Stimulated activated memory B cell treated with anti-CD40 and anti-IgM and Interleukin-4, amounts not matched to agents 10 μg/mL and 1 μg/mL and 100 μg/mL, for 72 hours (primary cell): Measurements from ENCODE around the gene PARL.

Experiments used
- ATAC-seq: fragments of 150-1000 bp; cut with Tn5 transposase; 2 replicates; pipeline ENCODE4 v1.10.0; 2021
- H3K27ac Mint-ChIP-seq: one replicate; pipeline ENCODE4 v1.8.0; 2022; ENCODE audit warnings: mild to moderate bottlenecking, mixed read lengths
- H3K27me3 Mint-ChIP-seq: one replicate; pipeline ENCODE4 v1.8.0; 2022; ENCODE audit warnings: mixed read lengths
- H3K36me3 Mint-ChIP-seq: one replicate; pipeline ENCODE4 v1.8.0; 2022; ENCODE audit warnings: mixed read lengths
- H3K4me1 Mint-ChIP-seq: one replicate; pipeline ENCODE4 v1.8.0; 2022; ENCODE audit warnings: mixed read lengths
- H3K4me3 Mint-ChIP-seq: one replicate; pipeline ENCODE4 v1.8.0; 2022; ENCODE audit warnings: mild to moderate bottlenecking, moderate library complexity, mixed read lengths
- H3K9me3 Mint-ChIP-seq: one replicate; pipeline ENCODE4 v1.8.0; 2022; ENCODE audit warnings: mixed read lengths

PARL gene

GRCh38 chr3:183844606-183845005 lies 40.1 kb downstream of the PARL start:
- ATAC-seq: no peak
- Mint-ChIP-seq H3K27me3 (no peaks in the 10 kb centered on the region), H3K27ac (peak overlapping the region; percentile 53), H3K9me3 (no peaks in the 10 kb centered on the region), H3K4me1 (no peaks in the 10 kb centered on the region), H3K4me3 (no peak overlapping the region), H3K36me3 (peaks cover 37% of the 10 kb centered on the region)

- H3K4me1 Mint-ChIP-seq: no peaks in the 10 kb centered on the region
- no peaks in the 10 kb centered on the region for H3K9me3 Mint-ChIP-seq
- ATAC-seq: no peak
- H3K27me3 Mint-ChIP-seq: no peaks in the 10 kb centered on the region
- H3K4me3 Mint-ChIP-seq: no peak overlapping the region
- H3K27ac Mint-ChIP-seq: no peak overlapping the region
- peaks cover 28% of the 10 kb centered on the region for H3K36me3 Mint-ChIP-seq
Measured at GRCh38 chr3:183839751-183840150, 44.9 kb downstream of the PARL start.

DNA sequence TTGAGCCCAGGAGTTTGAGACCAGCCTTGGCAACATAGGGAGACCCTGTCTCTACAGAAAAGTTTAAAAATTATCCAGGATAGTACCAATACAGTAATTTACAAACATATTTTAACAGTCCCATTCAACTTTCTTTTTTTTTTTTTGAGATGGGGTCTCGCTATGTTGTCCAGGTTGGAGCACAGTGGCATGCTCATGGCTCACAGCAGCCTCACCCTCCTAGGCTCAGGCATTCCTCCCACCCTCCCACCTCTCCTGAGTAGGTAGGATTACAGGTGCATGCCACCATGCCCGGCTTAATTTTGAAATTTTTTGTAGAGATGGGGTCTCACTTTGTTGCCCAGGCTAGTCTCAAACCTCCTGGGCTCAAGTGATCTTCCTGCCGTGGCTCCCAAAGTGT lies 46.8 kb downstream of the PARL start:
- Mint-ChIP-seq H3K27ac (no peak overlapping the region), H3K4me1 (no peaks in the 10 kb centered on the region), H3K27me3 (no peaks in the 10 kb centered on the region), H3K9me3 (no peaks in the 10 kb centered on the region), H3K4me3 (no peak overlapping the region), H3K36me3 (peaks cover 38% of the 10 kb centered on the region)
- ATAC-seq: no peak

DNA sequence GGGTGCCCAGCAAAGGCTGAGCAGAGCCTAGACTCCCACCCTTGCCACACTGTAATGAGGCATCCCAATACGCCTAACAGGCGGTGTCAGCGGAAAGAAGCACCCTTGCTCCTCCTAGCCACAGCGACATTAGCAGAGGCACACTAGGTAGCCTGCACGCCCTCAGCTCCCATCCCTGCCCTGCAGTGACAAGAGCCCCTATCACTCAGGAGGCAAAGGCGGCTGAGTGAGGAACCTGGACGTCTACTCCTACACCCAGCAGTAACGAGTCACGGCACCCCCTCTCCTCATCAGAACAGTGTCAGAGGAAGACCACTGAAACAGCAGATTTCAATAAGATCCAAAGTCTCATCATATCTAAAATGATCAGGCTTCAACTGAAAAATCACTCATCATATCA lies 47.3 kb downstream of the PARL start:
- Mint-ChIP-seq H3K9me3 (no peaks in the 10 kb centered on the region), H3K4me1 (no peaks in the 10 kb centered on the region), H3K27ac (no peak overlapping the region), H3K36me3 (peaks cover 41% of the 10 kb centered on the region), H3K27me3 (no peaks in the 10 kb centered on the region), H3K4me3 (no peak overlapping the region)
- ATAC-seq: no peak

DNA sequence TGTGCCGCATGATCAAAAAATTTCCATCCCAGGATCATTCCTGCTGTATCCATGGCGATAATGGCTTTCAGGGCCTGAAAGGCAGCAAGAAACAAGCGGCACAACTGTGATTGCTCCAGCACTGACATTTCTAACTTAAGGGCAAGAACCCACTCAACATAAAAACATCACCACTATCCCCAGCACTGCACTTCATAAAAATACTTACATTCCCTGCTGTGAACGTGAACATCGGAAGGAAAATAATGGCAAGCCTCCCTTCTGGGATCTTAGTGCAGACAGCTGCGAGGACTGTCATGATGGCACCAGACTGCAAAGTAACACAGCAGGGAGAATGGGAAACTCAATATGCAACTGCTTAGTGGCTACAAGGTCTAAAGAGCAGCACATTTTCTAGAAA lies 51.2 kb downstream of the PARL start:
- Mint-ChIP-seq H3K27ac (no peak overlapping the region), H3K4me3 (no peak overlapping the region), H3K27me3 (no peaks in the 10 kb centered on the region), H3K36me3 (peaks cover 40% of the 10 kb centered on the region), H3K4me1 (no peaks in the 10 kb centered on the region), H3K9me3 (no peaks in the 10 kb centered on the region)
- ATAC-seq: no peak

GRCh38 chr3:183830187-183830586 lies 54.5 kb downstream of the PARL start:
- Mint-ChIP-seq H3K9me3 (no peaks in the 10 kb centered on the region), H3K27ac (no peak overlapping the region), H3K27me3 (no peaks in the 10 kb centered on the region), H3K4me1 (no peaks in the 10 kb centered on the region), H3K4me3 (no peak overlapping the region), H3K36me3 (peaks cover 39% of the 10 kb centered on the region)
- no peak for ATAC-seq

DNA sequence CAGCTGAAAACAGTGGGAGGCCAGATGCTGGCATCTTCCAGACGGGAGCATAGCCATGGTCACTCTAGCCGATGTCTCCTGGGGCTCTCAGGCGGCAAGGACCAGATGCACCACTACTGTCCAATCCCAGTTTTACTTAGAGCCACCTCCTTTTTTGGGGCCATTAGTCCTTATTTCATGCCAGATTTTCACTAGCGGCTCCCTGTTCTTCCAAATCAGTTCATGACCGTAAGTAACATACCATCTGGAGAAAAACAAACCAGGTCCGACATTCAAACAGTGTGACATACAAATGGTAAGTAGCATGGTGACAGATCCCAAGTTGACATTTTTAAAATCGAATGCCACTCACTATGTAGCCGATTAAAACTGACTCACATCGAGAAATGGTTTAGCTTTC lies 55.2 kb downstream of the PARL start:
- Mint-ChIP-seq H3K4me3 (no peak overlapping the region), H3K27ac (no peak overlapping the region), H3K36me3 (peaks cover 37% of the 10 kb centered on the region), H3K27me3 (no peaks in the 10 kb centered on the region), H3K4me1 (peaks cover 4% of the 10 kb centered on the region), H3K9me3 (no peaks in the 10 kb centered on the region)
- no peak for ATAC-seq

DNA sequence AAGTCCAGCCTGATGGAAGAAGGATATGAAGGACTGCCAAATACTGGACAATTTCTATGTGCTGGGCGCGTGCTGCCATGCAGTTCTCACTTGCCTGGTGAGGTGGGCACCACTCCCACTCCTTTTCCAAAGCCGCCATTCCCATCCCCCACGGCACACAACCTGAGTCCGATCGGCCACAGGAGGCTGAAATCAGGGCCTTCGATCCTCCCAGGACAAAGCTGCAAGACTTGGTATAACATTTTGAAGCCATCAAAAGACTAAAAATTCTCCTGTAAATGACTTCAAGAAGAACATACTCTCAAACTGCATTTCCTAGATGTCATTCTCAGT lies 56.2 kb downstream of the PARL start:
- no peaks in the 10 kb centered on the region for H3K9me3 Mint-ChIP-seq
- ATAC-seq: no peak
- no peak overlapping the region for H3K27ac Mint-ChIP-seq
- H3K4me1 Mint-ChIP-seq: peaks cover 11% of the 10 kb centered on the region
- peaks cover 31% of the 10 kb centered on the region for H3K36me3 Mint-ChIP-seq
- H3K4me3 Mint-ChIP-seq: no peak overlapping the region
- no peaks in the 10 kb centered on the region for H3K27me3 Mint-ChIP-seq

DNA sequence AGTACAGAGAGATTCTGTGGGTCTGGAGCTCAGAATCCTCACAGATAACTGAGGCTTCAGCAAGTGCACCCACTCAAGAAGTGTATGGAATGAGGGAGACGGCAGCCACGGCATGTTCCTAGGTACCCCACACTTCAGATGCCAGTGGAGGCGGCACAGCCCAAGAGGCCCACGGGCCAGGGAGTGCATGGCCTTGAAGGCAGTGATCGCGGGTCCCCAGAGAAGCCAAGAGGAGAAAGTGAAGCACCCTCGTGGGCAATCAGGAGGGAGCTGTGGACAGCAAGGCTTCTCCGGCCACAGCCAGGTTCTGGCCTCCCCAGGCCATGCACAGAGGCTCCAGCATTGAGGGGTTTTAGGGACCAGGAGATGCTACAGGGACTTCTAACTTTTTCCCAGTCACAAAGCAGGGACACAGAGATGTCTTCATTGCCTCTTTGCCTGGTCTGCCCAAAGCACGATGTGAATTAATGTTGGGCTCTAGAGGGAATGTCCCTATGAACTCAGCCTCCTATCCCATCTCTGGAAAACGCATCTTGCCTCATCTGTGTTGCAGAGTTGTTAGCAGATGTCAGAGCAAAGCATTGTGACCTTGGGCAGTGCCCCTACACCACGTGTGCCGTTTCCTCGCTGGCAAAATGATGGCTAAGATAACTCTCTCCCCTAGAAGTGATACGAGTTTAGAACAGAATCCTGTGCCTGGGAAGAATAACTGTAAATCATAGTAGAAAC lies 56.7 kb downstream of the PARL start:
- Mint-ChIP-seq H3K36me3 (peaks cover 30% of the 10 kb centered on the region), H3K4me3 (no peak overlapping the region), H3K27ac (no peak overlapping the region), H3K9me3 (no peaks in the 10 kb centered on the region), H3K27me3 (no peaks in the 10 kb centered on the region), H3K4me1 (peaks cover 11% of the 10 kb centered on the region)
- ATAC-seq: no peak

DNA sequence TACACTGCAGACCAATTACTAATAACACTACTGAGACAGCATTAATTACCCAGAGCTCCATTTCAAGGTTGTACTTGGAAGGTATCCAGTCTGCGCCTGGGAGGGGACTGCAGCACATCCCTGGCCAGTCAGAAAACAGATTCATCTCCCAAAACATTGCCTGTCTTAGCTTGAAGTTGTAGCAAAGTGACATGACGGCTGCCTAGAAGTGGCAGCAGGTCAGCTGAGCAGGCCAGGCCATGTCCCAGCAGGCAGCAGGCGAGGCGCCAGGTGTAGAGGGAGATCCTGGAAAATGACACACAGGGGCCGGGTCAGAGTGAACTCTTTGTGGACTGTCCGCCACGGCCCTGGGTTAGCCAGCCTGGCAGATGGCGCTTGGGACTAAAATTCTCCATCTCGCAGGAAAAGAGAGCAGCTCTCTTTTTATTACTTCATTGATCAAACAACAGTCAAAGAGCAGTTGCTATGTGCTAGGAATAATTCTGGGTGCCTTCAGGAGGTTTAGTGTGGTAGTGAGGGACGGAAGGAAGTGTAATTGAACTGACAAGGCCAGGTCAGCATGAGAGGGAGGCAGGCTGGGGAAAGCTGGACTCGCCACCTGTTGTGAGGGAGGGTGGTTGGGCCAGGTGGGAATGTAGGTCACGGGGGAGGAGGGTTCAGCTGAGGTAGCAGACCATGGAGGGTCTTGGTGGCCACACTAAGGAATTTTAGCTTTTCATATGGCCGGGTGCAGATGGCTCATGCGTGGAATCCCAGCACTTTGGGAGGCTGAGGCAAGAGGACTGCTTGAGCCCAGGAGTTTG lies 58.0 kb downstream of the PARL start:
- Mint-ChIP-seq H3K36me3 (peaks cover 32% of the 10 kb centered on the region), H3K27me3 (no peaks in the 10 kb centered on the region), H3K9me3 (no peaks in the 10 kb centered on the region), H3K4me1 (peaks cover 16% of the 10 kb centered on the region), H3K27ac (peak overlapping the region; percentile 5), H3K4me3 (no peak overlapping the region)
- ATAC-seq: no peak

DNA sequence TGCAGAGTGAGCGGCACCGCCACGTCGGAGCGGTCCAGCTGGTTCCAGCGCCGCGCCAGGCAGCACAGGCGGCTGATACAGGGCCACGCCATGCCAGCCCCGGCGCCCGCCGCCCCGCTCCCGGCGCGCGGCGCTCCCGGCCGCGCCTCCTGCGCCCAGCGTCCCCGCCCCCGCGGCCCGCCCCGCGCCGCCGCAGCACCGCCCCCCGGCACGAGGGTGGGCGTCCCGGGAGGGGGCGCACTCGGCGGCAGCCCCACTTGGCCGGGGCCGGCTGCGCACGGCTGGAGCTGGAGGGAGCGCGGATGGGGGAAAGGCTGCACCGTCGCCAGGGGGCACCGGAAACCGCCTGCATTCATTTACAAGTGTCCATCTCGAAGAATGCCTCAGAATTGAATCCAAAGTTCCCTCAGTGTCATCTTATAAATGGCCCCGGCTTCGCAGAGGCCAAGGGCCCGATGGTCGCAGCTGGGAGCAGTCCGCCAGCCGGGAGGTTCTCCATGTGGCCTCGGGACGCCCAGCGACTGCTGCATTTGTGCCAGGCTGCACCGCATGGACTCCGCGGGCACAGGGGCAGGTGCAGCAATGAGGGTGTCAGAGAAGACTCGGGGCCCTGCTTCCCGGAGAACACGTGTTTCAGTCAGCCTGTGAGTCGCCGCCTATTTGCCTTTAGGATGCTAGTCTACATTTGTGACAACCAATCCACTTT lies 59.1 kb downstream of the PARL start, which contains the start of gene MAP6D1:
MAP6D1 (minus strand) TSS at position 122 of the 706 bp plus-strand sequence; CDS start at position 92, 30 bp downstream.
- H3K9me3 Mint-ChIP-seq: no peaks in the 10 kb centered on the region
- H3K36me3 Mint-ChIP-seq: peaks cover 32% of the 10 kb centered on the region
- peak; percentile 79 for ATAC-seq
- H3K27ac Mint-ChIP-seq: peak within 1 kb of the TSS; percentile 14
- H3K4me3 Mint-ChIP-seq: peak within 1 kb of the TSS; percentile 71
- H3K27me3 Mint-ChIP-seq: no peaks in the 10 kb centered on the region
- H3K4me1 Mint-ChIP-seq: peaks cover 16% of the 10 kb centered on the region

DNA sequence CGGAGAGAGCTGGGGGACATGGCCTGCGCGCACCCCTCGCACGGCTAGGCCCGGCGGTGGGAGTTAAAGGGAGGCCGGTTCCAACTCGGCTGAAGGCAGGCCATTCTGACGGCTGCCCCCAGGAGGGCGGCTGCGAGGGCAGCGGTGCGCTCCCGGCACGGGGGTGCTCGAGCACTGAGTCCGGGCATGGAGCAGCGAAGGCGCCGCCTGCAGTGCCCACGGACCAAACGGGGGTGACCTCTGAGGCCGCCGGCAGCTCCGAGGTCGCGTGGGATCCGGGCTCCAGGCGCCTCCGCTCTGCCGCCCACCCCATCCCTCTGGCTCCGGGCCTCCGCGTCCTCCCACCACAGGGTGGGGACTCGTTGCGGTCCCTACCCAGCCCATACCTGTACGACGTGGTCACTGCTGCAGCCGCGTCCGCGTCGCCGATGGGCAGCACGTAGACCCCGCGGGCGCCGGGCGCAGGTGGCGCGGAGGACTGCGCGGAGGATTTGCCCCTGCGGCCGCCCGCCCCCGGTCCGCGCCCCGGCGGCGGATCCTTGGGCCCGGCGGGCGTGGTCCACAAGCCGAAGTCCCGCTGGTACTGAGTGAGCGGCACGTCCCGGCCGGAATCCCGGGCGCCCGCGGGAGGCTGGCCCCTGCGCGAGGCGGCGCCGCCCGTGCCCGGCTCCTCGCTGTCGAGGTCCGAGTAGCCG lies 59.8 kb downstream of the PARL start:
- H3K27me3 Mint-ChIP-seq: no peaks in the 10 kb centered on the region
- peak overlapping the region; percentile 71 for H3K4me3 Mint-ChIP-seq
- ATAC-seq: peak; percentile 53
- peaks cover 16% of the 10 kb centered on the region for H3K4me1 Mint-ChIP-seq
- peaks cover 28% of the 10 kb centered on the region for H3K36me3 Mint-ChIP-seq
- H3K27ac Mint-ChIP-seq: peak overlapping the region; percentile 14
- H3K9me3 Mint-ChIP-seq: no peaks in the 10 kb centered on the region

GRCh38 chr3:183823963-183824362 lies 60.7 kb downstream of the PARL start:
- peaks cover 16% of the 10 kb centered on the region for H3K4me1 Mint-ChIP-seq
- H3K36me3 Mint-ChIP-seq: peaks cover 28% of the 10 kb centered on the region
- peak overlapping the region; percentile 71 for H3K4me3 Mint-ChIP-seq
- H3K27me3 Mint-ChIP-seq: no peaks in the 10 kb centered on the region
- ATAC-seq: no peak
- no peaks in the 10 kb centered on the region for H3K9me3 Mint-ChIP-seq
- no peak overlapping the region for H3K27ac Mint-ChIP-seq

- H3K27me3 Mint-ChIP-seq: no peaks in the 10 kb centered on the region
- peaks cover 16% of the 10 kb centered on the region for H3K4me1 Mint-ChIP-seq
- ATAC-seq: no peak
- H3K9me3 Mint-ChIP-seq: no peaks in the 10 kb centered on the region
- H3K36me3 Mint-ChIP-seq: peaks cover 25% of the 10 kb centered on the region
- H3K27ac Mint-ChIP-seq: no peak overlapping the region
- no peak overlapping the region for H3K4me3 Mint-ChIP-seq
Measured at GRCh38 chr3:183822631-183823030, 62.0 kb downstream of the PARL start.

DNA sequence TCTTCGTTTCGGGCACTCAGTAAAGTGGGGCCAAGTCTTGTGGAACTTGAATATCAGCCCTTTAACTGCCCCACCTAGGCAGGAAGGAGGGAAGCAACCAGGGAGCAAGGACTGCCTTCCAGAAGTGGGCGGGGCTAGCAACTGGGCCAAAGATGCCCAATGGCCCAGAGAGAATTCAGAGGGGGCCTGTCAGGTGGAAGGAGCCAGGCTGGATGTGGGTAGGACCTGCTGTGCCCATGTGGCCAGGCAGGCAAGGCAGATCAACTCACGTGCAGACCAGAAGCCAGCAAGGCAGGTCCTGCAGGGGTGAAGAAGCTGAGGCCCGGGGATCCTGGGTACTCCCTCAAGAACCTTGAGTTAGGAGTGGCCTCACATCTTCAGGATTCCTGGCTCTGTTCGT lies 64.8 kb downstream of the PARL start:
- Mint-ChIP-seq H3K27ac (no peak overlapping the region), H3K4me3 (no peak overlapping the region), H3K36me3 (peaks cover 32% of the 10 kb centered on the region)

More for the DNA sequence above, 64.8 kb downstream of the PARL start:
- Mint-ChIP-seq H3K4me1 (peaks cover 15% of the 10 kb centered on the region), H3K9me3 (no peaks in the 10 kb centered on the region), H3K27me3 (no peaks in the 10 kb centered on the region)
- no peak for ATAC-seq
